Skin epidermis (tissue), 12 donors: ENCODE measurements around the gene EXOC4.

Experiments used
- H3K27ac ChIP-seq, 21 experiments: fragments of 200-600 bp; sonication (generic) in 11 of 21; one replicate each; pipeline ENCODE4 v1.5.0; 2020; ENCODE audit warnings: mild to moderate bottlenecking in 3 of 21, inconsistent platforms in 2 of 21, moderate library complexity in 2 of 21
- H3K4me3 ChIP-seq, 7 experiments: fragments of 200-600 bp; sonication (generic) in 2 of 7; one replicate each; pipeline ENCODE4 v1.5.0; 2020; ENCODE audit warnings: inconsistent platforms in 2 of 7, mild to moderate bottlenecking in 2 of 7, moderate library complexity in 1 of 7

Gene EXOC4

GRCh38 chr7:134083766-134084487, 831.0 kb downstream of the EXOC4 start:
- Histone ChIP-seq H3K27ac (peak overlapping the region in 1 of 21 experiments; percentile 39), H3K4me3 (no peak overlapping the region)

GRCh38 chr7:134084488-134085144, 831.7 kb downstream of the EXOC4 start:
- H3K4me3 ChIP-seq, result no peak overlapping the region
- peak overlapping the region in 1 of 21 experiments; percentile 39 for H3K27ac ChIP-seq

- Histone ChIP-seq H3K4me3 (no peak overlapping the region), H3K27ac (no peak overlapping the region)
These were observed 832.4 kb downstream of the EXOC4 start for GRCh38 chr7:134085311-134085710.

- Histone ChIP-seq H3K4me3 (no peak overlapping the region), H3K27ac (no peak overlapping the region)
These were observed 834.3 kb downstream of the EXOC4 start for GRCh38 chr7:134086998-134087735.

GRCh38 chr7:134088199-134088598, 835.3 kb downstream of the EXOC4 start:
- H3K4me3 ChIP-seq, result no peak overlapping the region
- no peak overlapping the region for H3K27ac ChIP-seq

- Histone ChIP-seq H3K4me3 (no peak overlapping the region), H3K27ac (no peak overlapping the region)
These were observed 836.6 kb downstream of the EXOC4 start for GRCh38 chr7:134089446-134089845.

GRCh38 chr7:134098072-134098471, 845.2 kb downstream of the EXOC4 start:
- no peak overlapping the region for H3K4me3 ChIP-seq

GRCh38 chr7:134101716-134102115, 848.8 kb downstream of the EXOC4 start:
- no peak overlapping the region for H3K4me3 ChIP-seq
- H3K27ac ChIP-seq, result no peak overlapping the region

More at GRCh38 chr7:134098072-134098471, 845.2 kb downstream of the EXOC4 start:
- no peak overlapping the region for H3K27ac ChIP-seq

GRCh38 chr7:134104166-134104565, 851.3 kb downstream of the EXOC4 start:
- Histone ChIP-seq H3K4me3 (no peak overlapping the region), H3K27ac (no peak overlapping the region)

GRCh38 chr7:134105841-134106240, 853.0 kb downstream of the EXOC4 start:
- Histone ChIP-seq H3K4me3 (no peak overlapping the region), H3K27ac (no peak overlapping the region)

- Histone ChIP-seq H3K27ac (no peak overlapping the region), H3K4me3 (no peak overlapping the region)
These were observed 855.9 kb downstream of the EXOC4 start for GRCh38 chr7:134108802-134109201.

- Histone ChIP-seq H3K27ac (no peak overlapping the region), H3K4me3 (no peak overlapping the region)
These were observed 860.8 kb downstream of the EXOC4 start for GRCh38 chr7:134113655-134114054.

GRCh38 chr7:134114992-134115391, 862.1 kb downstream of the EXOC4 start:
- no peak overlapping the region for H3K4me3 ChIP-seq
- no peak overlapping the region for H3K27ac ChIP-seq
